Body of pancreas (tissue), 4 donors: ENCODE measurements around the gene DCLRE1B.
A peak's percentile ranks its signal among the peaks of the same experiment; 100 is the strongest.

Experiments
- CTCF ChIP-seq, 7 experiments: fragments of 450-650 bp in 4 of 7; fragments of 200-600 bp in 3 of 7; sonication (generic) in 3 of 7; IDR thresholded peaks; one replicate each; pipeline ENCODE4 v1.5.1; 2016 to 2019; ENCODE audit warnings: antibody characterized with exemption in 7 of 7
- POLR2A ChIP-seq, 3 donors: fragments of 450-650 bp; IDR thresholded peaks; one replicate each; pipeline ENCODE4 v1.6.1; 2016; ENCODE audit warnings: antibody characterized with exemption in 3 of 3, mild to moderate bottlenecking in 2 of 3

GRCh38 chr1:113904674-113905434 lies at the start of gene DCLRE1B, which contains the start of gene AP4B1:
- TF ChIP-seq CTCF (IDR thresholded peaks at IDR 0.05) (peak; percentile 53 to 98 (median 97)), POLR2A (IDR thresholded peaks at IDR 0.05) (peak; percentile 52 to 90 (median 86))
